ENCODE measurements around the gene TMUB2. TPM values are rescaled to one million over a fixed set of nuclear protein-coding genes. Genes with fewer than 3 reads are reported as not detected.

TMUB2 gene
- total and polyA plus RNA-seq, 9 of the 15 experiments (the other 6 are each of a cell fraction or from before 2014, with no cell fraction given), result 4.1 to 29.8 (median 16.3) TPM

- TF ChIP-seq E2F8 (IDR thresholded peaks at IDR 0.05; ENCODE audit: low read depth, partially characterized antibody) (no peak), ZNF561 (CRISPR knock-in tag; conservative IDR thresholded peaks at IDR 0.05) (no peak), MCM3 (IDR thresholded peaks at IDR 0.05) (no peak), MLLT1 (IDR thresholded peaks at IDR 0.05) (0 out of 4 replicates have a peak, but pooled peaks of 1 of the 2 experiments have one; percentile 30), CBFB (CRISPR knock-in tag; IDR thresholded peaks at IDR 0.05) (0 out of 2 replicates have a peak, but pooled peaks have one; percentile 27), CREB5 (CRISPR knock-in tag; IDR thresholded peaks at IDR 0.05) (no peak), SLC30A9 (CRISPR knock-in tag; IDR thresholded peaks at IDR 0.05) (no peak), MAZ (CRISPR knock-in tag; conservative IDR thresholded peaks at IDR 0.05 in 1 of 2, IDR thresholded peaks at IDR 0.05 in 1 of 2) (peak in 1 of 2 experiments; percentile 78; a peak in 2 of 4 replicates), C11orf30 (IDR thresholded peaks at IDR 0.05; ENCODE audit: low read depth) (peak; percentile 59; the same call in 1 of the 2 replicates), LCOR (CRISPR knock-in tag; IDR thresholded peaks at IDR 0.05) (peak; percentile 73; the same call in 1 of the 2 replicates), ZNF740 (CRISPR knock-in tag; IDR thresholded peaks at IDR 0.05) (peak; percentile 58; the same call in 1 of the 2 replicates), ZNF740 (tag; IDR thresholded peaks at IDR 0.05) (no peak), SMARCB1 (IDR thresholded peaks at IDR 0.05; ENCODE audit: insufficient read length, low read depth) (peak; percentile 87), RB1 (IDR thresholded peaks at IDR 0.05; ENCODE audit: low read depth) (peak; percentile 91), NRF1 (conservative IDR thresholded peaks at IDR 0.05 in 1 of 2, IDR thresholded peaks at IDR 0.05 in 1 of 2) (peak; percentile 92 to 93), ZNF830 (CRISPR knock-in tag; IDR thresholded peaks at IDR 0.05) (no peak), E4F1 (CRISPR knock-in tag; IDR thresholded peaks at IDR 0.05; ENCODE audit: borderline replicate concordance) (no peak)
Measured at GRCh38 chr17:44137891-44138709, 48.7 kb upstream of the TMUB2 start (continued).

Measured in K562 (cell line).